ENCODE data around the gene HS2ST1.
"Not testable (repeated sequence)": the region's sequence is repeated elsewhere in the genome, so short reads cannot be mapped to it uniquely, and the experiment has no call there.

HS2ST1 gene

GRCh38 chr1:87028576-87028975, 114.1 kb downstream of the HS2ST1 start:
- no peak for DNase-seq

DNA sequence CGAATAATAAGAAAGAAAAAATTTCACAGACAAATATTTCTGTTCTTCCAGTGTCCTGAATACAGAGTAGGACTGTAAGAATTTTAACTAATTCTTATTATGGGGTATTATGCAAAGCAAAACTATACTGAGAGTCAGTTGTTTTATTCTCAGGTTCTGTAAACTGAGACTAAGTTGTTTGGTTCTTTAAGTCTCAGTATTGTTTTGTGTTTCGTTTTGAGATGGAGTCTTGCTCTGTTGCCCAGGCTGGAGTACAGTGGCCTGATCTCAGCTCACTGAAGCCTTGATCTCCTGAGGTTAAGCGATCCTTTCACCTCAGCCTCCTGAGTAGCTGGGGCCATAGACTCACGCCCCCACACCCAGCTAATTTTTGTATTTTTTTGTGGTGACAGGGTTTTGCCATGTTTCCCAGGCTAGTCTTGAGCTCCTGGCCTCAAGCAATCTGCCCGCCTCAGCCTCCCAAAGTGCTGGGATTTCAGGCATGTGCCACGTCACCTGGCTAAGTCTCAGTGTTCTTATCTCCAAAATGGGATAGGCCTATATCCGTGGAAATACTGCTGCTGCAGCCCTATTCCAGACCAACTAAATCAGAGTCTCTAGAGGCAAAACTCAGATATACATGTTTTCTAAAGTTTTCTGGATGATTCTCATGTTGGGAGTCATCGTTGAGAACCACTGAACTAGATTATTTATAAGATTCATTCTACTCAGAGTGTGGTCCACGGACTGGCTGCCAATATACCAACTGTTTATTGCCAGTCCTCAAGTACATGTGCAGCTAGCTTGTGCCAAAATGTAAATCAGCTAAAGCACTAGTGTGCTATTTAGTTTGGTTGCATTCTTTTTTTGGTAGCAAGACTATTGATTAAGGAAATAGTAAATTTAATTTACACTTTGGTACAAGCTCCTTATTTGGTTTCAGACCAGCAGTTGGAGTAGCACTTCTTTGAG, 116.6 kb downstream of the HS2ST1 start:
- DNase-seq: no peak

- DNase-seq: no peak
Measured at GRCh38 chr1:87034351-87034750, 119.9 kb downstream of the HS2ST1 start.

DNA sequence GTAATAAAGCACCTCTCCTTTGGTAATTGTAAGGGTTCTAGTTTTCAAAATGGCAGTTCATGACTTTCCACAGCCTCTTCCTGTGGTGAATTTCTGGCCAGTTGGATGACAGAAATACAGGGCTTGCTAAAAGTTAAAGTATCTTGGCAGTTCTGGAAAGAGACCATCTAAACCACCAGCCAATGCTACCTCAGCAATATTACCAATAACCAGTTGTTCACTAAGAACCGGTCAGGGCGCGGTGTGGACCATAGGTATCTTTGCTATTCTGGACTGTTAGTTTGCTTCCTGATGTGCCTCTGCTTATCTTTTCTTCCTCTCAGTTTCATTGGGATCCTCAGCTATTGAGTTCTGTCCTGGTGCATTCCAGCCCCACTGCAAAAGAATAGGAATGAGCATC, 124.7 kb downstream of the HS2ST1 start:
- DNase-seq: no peak

GRCh38 chr1:87042111-87042811, 127.8 kb downstream of the HS2ST1 start:
- DNase-seq: no peak

DNA sequence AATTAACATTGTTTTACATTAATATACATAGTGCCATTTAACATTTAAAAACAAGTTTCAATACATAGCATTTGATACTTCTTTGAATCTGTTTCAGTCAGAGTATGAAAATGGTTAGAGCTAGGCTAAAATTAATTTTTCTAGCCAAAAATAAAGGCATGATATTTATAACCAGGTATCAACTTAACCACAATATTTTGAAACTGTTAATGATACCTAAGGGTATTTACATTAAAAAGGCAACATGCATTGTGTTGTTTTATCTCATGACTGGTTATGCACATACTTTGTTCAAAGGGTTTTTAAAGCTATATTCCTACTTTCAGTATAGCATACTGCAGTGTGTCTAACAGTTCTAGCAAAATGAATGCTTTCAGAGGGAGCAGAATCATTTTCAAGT, 130.0 kb downstream of the HS2ST1 start:
- no peak for DNase-seq

GRCh38 chr1:87044840-87045239, 130.4 kb downstream of the HS2ST1 start:
- no peak for DNase-seq

GRCh38 chr1:87045761-87046304, 131.4 kb downstream of the HS2ST1 start:
- peak; percentile 24 for DNase-seq

GRCh38 chr1:87046951-87047350, 132.5 kb downstream of the HS2ST1 start:
- no peak for DNase-seq

GRCh38 chr1:87048237-87048636, 133.8 kb downstream of the HS2ST1 start:
- DNase-seq: no peak

DNA sequence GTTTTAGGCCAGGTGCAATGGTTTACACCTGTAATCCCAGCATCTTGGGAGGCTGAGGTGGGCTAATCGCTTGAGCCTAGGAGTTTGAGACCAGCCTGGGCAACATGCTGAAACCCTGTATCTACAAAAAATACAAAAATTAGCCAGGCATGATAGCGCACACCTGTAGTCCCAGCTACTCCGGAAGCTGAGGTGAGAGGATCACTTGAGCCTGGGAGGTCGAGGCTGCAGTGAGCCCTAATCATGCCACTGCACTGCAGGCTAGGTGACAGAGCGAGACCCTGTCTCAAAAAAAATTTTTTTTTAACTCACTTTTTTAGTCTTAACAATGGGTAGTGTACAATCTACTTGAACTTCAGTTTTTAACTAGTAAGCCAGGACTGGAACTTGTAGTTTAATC, 137.5 kb downstream of the HS2ST1 start:
- no peak for DNase-seq

- DNase-seq: no peak
Measured at GRCh38 chr1:87052400-87052799, 138.0 kb downstream of the HS2ST1 start.

- no peak for DNase-seq
Measured at GRCh38 chr1:87052961-87053360, 138.5 kb downstream of the HS2ST1 start.

GRCh38 chr1:87053446-87053845, 139.0 kb downstream of the HS2ST1 start:
- no peak for DNase-seq

- no peak for DNase-seq
Measured at GRCh38 chr1:87056974-87057373, 142.5 kb downstream of the HS2ST1 start.

DNA sequence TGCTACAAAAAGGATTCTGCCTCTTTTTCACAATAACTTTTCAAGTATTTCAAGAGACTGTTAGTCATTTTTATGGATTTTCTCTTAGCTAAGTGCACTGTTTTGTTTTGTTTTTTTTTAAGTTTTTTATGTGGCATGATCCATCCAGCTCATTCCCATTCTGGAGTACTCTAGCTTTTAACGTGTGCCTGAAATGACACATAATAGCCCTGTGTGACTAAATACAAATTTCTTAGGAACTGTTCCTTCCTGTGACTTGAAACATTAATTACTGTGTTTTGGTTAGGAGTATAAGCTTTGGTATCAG, 143.9 kb downstream of the HS2ST1 start:
- no peak for DNase-seq

- DNase-seq: no peak
Measured at GRCh38 chr1:87061742-87062156, 147.3 kb downstream of the HS2ST1 start.

GRCh38 chr1:87062687-87063086, 148.3 kb downstream of the HS2ST1 start:
- no peak for DNase-seq

- no peak for DNase-seq
Measured at GRCh38 chr1:87064309-87064708, 149.9 kb downstream of the HS2ST1 start.

DNA sequence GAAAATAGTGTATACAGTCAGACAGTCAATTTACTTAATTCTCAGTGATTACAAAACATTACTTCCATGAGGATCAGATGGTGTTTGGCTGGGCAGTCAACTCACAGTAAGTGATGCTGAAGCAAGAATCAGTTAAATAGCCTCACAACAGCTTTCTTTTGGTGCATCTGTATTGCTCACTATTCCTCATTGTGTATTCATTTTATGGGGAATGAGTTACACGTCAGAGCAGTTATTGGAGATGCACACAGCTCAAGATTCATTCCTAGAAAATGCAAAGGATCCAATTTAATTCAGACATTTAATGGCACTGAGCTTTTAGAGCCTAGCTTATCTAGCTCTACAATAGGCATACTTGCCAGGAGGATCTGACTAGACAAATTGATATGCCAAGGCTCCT, 150.6 kb downstream of the HS2ST1 start:
- no peak for DNase-seq

DNA sequence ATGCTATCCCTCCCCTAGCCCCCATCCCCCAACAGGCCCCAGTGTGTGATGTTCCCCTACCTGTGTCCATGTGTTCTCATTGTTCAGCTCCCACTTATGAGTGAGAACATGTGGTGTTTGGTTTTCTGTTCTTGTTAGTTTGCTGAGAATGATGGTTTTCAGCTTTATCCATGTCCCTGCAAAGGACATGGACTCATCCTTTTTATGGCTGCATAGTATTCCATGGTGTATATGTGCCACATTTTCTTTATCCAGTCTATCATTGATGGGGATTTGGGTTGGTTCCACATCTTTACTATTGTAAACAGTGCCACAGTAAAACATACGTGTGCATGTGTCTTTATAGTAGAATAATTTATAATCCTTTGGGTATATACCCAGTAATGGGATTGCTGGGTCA, 152.3 kb downstream of the HS2ST1 start:
- DNase-seq: not testable (repeated sequence)

DNA sequence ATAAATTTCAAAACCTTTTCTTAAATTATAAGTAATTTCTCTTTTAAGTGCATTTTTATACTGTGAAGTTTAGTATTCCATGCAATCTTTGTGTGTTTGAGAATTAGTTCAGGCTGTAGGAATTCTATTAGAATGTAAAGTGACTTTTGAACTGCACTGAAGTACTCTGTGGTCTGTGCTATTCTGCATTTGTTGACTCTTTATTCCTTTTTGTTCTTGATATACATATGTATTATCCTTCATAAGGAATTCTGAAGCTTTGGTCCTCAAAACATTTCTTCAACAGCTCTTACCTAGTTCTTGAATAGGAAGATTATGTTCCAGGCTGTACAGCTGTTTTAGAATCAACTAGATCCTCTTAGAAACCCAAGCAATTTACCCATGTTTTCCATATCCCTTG, 158.0 kb downstream of the HS2ST1 start:
- DNase-seq: no peak

DNA sequence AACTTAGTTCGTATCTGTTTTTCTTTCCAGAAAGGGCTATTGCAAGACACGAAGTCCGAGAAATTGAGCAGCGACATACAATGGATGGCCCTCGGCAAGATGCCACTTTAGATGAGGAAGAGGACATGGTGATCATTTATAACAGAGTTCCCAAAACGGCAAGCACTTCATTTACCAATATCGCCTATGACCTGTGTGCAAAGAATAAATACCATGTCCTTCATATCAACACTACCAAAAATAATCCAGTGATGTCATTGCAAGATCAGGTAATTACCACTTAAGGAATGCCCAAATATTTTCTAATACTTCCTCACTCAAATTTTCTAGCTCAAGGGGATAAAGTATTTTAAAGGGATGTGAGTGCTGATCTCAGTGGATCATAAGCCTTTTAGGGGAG, 158.5 kb downstream of the HS2ST1 start:
- DNase-seq: no peak

Measured in stimulated activated CD4-positive, alpha-beta T cell treated with anti-CD3 and anti-CD28 coated beads, Interleukin-4, amount 100 ng/mL, for 1 hour (primary cell).